ENCODE results near the gene MIS18BP1. TPM values are rescaled to one million over a fixed set of nuclear protein-coding genes. Genes with fewer than 3 reads are reported as not detected.
"Not testable (repeated sequence)": the region's sequence is repeated elsewhere in the genome, so short reads cannot be mapped to it uniquely, and the experiment has no call there.

Gene MIS18BP1
- total RNA-seq, 1 donor from 2014 or later: 52.9 TPM

GRCh38 chr14:45246151-45246550 lies 6.9 kb downstream of the MIS18BP1 start:
- DNase-seq: no peak

GRCh38 chr14:45242706-45243105 lies 10.3 kb downstream of the MIS18BP1 start:
- no peak for DNase-seq

- DNase-seq: no peak
Observed at GRCh38 chr14:45238988-45239387, 14.0 kb downstream of the MIS18BP1 start.

DNA sequence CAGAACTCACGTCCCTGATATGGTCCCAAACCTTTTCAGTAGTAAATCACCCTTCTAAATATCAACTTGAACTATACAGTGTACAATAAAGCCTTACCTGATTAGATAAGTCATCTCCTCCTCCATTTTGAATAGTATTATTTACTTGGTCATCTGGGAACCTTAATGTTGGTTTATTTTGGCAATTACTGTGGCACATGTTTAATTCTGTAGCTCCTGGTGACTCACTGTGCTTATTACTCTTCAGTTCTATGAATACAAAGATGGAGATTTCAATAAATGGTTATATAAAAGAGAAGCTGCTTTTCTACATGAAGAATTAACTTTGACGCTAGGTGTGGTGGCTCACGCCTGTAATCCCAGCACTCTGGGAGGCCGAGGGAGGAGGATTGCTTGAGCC lies 25.4 kb downstream of the MIS18BP1 start:
- DNase-seq: no peak

DNA sequence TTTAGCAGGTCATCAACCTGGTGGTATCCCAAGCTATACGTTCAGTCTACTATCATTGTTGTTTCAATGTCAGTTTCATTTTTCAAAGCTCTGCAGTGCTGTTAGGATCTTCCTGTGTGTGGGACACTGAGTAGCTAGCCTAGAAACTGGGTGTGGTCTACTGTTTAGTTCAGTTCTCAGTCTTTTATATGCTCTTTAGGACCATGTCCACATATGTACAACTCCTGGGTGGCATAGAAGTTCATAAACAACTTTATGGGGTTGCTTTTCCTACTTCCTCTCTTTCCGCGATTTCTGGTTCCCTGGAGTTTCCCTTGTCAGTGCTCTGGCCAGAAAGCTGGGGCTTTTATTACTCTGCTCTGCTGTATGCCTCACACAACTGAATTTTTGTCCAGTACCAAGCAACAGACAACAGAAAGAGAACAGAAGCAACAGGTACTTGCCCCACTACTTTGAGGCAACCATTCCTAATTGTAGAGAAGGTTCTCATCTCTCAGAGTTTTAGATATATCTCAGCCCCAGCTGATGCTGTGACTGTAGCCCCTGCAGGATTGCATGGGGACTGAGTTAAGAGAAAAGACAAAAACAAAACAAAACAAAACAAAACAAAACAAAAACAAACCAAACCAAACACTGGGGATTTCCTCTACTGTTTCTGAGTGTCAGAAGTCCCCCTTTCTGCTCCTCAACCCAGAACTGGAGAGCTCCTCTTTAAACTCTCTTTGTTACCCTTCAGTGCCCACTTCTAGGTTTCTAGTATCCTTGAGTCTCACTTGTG lies 30.3 kb downstream of the MIS18BP1 start:
- no peak for DNase-seq

DNA sequence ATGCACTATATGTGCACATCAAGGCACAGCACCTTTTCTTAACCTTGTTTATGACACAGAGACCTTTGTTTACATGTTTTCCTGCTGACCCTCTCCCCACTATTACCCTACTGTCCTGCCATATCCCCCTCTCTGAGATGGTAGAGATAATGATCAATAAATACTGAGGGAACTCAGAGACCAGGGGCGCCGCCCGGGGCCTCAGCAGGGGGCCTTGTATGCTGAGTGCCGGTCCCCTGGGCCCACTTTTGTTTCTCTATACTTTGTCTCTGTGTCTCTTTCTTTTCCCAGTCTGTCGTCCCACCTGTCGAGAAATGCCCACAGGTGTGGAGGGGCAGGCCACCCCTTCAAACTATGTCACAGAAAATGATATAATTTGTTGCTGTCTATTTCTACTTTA lies 38.7 kb downstream of the MIS18BP1 start:
- not testable (repeated sequence) for DNase-seq

- not testable (repeated sequence) for DNase-seq
Observed at GRCh38 chr14:45213716-45214115, 39.3 kb downstream of the MIS18BP1 start.

DNA sequence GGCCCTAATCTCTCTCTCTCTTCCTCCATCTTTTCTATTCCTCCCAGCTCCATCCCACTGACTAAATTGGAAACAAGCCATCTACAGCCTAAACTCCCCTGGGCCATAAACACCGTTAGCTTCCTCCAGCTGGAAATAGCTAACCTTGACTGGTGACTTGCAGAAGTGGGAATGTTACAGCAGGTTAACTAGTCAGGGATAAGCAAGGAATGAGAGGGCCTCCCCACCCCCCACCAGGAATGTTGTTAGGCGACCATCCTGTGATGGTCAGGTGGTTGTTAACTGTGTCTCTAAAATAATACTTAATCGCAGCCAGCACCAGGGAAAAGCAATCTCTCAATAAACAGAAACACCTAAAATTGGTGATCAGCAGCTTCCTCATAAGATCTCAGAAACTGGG lies 40.8 kb downstream of the MIS18BP1 start:
- DNase-seq: no peak

DNA sequence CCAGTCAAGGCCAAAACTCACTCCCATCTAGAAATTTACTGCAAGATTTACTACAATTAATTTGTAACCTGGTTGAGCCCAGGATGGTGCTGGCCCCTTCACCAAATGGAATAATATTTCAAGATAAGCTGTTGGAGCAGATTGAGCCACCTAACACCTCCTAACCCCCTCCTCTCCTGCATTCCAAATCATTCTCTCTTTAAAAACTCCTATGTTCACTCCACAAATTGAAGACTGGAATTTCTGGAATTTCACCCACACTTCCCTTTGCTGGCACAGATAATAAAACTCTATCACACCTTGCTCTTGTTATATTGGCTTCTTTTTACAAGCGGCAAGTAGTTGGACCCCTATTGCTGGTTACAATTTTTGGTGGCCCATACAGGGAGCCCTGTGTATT lies 41.7 kb downstream of the MIS18BP1 start:
- DNase-seq: no peak

- no peak for DNase-seq
Observed at GRCh38 chr14:45210159-45210558, 42.8 kb downstream of the MIS18BP1 start.

DNA sequence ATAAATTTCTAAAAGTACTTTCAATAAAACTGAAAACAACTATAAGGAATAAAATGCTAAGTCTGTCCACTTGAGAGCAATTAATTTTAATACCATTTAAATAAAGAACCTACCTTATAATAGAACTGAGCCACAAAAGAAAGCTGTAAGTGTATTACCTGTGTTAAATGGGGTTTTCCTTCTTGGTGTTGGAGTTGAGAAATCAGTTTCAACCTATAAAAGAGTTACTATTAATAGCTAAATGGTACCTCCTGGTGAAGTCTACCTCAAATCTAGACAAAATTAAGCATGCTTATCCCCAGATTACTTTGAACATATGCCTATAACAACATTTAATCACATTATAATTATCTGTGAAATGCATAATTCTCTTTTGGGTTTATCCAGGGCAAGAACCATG lies 48.8 kb downstream of the MIS18BP1 start:
- DNase-seq: no peak

DNA sequence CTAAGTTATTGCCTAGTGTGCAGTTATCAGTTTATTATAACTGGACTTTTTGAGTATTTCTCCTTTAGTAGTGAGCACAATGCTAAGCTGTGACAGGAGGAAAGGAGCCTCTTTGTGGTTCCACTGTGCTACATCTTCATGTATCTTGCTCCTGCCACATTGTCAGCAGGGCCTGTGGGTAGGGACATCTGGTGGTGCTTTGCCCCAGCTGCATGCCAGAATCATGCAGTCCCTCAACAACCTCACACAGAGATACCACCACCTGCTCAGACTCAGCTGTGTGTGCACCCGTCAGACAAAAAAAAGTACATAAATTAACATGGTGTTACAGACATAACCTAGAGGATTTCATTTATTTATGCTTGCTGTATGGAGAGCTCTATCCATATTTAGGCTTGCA lies 51.1 kb downstream of the MIS18BP1 start:
- no peak for DNase-seq

DNA sequence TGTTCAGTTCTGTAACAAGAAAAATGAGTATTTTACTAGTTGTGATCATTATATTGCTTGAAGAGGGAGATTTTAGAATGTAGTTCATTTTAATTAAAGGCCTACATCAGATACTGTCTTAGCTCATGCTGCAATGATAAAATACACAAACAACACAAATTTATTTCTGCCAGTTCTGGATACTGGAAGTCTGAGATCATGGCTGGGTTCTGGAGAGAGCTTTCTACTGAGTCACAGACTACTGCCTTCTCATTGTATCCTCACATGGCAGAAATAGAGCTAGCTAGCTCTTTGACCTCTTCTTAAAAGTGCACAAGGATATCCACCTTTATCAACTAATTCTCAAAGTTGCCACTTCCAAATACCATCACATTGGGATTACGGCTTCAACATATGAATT lies 53.8 kb downstream of the MIS18BP1 start:
- no peak for DNase-seq

- DNase-seq: no peak
Observed at GRCh38 chr14:45198551-45198950, 54.5 kb downstream of the MIS18BP1 start.

GRCh38 chr14:45194964-45195363 lies 58.0 kb downstream of the MIS18BP1 start:
- no peak for DNase-seq

DNA sequence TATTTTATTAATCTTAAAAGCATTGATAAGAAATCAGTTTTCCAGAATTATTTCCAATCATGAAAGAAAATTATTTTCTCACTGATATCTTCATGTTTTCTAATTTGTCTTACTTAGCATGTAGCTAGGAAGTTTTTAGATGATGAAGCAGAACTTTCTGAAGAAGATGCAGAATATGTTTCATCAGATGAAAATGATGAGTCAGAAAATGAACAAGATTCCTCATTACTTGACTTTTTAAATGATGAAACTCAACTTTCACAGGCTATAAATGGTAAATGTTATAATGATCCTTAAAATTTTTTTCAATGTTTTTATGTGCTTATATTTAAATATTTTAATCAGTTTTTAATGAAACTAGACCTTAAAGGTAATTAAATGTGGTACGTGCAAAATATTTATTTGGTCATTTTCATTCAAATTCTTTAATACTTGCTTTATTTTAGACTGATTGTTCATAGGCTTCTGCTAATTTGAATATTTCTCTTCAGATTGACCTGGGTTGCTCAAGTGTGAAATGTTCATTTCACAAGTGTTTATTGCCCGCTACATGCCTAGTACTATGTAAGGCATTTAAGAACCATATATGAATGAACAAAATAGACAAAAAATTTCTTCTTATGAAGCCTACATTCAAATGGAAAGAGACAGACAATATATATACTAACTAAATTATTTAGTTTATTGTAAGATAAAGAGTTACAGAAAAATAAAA lies 67.7 kb downstream of the MIS18BP1 start:
- DNase-seq: no peak

DNA sequence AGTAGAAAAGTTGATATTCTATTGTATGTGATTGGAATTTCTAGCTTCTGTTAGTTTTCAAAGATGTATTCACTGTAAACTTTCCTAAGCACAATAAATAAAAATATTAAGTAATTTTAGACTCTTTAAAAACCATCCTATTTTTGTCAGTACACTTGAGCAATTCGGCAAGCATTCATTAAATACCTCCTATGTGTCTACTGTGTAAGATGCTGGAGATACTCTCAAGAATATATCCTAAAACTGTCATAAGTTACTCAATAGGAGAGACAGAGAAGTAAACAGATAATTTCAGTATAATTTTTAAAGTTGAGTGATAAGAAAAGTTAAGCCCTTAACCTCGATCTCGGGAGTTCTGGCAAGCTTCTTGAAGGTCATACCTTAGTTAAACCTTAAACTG lies 71.2 kb downstream of the MIS18BP1 start:
- no peak for DNase-seq

- DNase-seq: no peak
Observed at GRCh38 chr14:45181329-45181728, 71.7 kb downstream of the MIS18BP1 start.

DNA sequence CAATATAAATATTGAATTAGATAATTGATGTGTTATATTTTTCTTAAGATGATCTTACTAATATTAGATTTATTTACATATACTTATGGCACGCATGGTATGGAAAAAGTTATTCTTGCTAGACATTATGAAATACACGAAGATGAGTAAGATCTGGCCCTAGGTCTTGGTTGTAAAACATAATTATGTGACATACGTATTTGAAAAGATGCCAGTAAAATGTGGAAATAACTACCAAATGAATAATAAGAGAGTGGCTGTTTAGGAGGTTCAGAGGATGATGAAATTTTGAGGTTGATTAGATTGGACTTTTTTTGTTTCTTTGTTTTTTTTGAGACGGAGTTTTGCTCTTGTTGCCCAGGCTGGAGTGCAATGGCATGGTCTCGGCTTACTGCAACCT lies 75.9 kb downstream of the MIS18BP1 start:
- DNase-seq: no peak

GRCh38 chr14:45169906-45170305 lies 83.1 kb downstream of the MIS18BP1 start:
- DNase-seq: no peak

DNA sequence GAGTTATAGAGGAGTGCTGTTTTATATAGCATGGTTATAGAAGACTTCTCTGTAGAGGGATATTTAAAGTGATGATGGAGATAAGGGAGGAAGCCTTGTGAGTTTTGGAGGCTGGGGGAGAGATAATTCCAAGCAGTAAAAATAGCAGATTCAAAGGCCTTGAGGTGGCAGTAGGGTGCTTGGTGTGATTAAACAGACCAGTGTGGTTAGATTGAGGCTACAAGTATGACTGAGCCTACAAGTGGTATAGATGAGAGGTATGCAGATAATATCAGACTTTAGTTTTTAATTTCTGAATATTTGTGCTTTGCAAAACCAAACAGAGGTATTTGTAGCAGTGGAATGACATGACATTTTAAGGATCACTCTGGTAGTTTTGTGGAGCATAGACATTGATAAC lies 96.9 kb downstream of the MIS18BP1 start:
- DNase-seq: no peak
